Measurements from ENCODE around the gene UBE2Q1. TPM values are rescaled to one million over a fixed set of nuclear protein-coding genes. Genes with fewer than 3 reads are reported as not detected.

UBE2Q1 gene
- total RNA-seq, 1 donor from 2014 or later = 88.3 TPM

DNA sequence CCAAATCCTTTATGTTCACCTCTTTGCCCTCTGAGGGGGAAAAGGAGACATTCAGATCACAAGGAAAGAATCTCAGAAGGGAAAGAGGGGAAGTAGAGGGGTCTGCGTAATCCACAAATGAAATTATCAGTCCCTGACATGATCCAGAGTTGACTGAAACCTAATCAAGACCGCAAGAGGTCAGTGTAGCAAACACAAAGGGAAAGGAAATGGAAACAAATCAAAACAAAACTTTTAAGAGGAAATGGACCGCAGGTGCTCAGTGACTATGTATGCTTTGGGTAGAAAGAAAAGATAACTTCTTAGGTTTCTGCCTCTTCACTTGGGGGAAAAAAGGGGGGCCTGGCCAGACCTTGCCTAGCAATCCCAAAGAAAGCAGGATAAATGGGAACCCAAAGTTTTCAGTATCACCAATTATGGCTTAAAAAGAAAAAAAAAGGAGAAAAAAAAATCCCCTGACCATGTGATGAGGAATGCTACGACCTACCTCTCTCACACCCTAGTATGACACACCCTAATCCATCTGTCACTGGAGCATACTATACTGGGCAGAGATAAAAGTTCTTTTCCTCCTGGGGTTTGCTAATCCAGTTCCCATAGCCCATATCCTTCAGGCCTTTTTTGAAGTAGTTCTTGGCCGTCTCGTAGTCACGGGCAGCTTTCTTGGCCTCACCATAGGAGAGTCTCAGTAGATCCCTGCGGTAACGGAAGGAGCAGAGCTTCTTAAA, 26.0 kb upstream of the UBE2Q1 start:
- no peaks in the 10 kb centered on the region for H3K4me1 Mint-ChIP-seq (ENCODE audit: low read depth)
- no peaks in the 10 kb centered on the region for H3K9me3 Mint-ChIP-seq (ENCODE audit: low read depth)
- no peak overlapping the region for H3K27ac Mint-ChIP-seq
- H3K27me3 Mint-ChIP-seq = no peaks in the 10 kb centered on the region
- peaks cover 36% of the 10 kb centered on the region for H3K36me3 Mint-ChIP-seq (ENCODE audit: insufficient read depth)
- no peak overlapping the region for H3K4me3 Mint-ChIP-seq (ENCODE audit: low read depth)
- no peak for DNase-seq (ENCODE audit: low spot score, unreplicated experiment)
- TF ChIP-seq, protein P1, sequence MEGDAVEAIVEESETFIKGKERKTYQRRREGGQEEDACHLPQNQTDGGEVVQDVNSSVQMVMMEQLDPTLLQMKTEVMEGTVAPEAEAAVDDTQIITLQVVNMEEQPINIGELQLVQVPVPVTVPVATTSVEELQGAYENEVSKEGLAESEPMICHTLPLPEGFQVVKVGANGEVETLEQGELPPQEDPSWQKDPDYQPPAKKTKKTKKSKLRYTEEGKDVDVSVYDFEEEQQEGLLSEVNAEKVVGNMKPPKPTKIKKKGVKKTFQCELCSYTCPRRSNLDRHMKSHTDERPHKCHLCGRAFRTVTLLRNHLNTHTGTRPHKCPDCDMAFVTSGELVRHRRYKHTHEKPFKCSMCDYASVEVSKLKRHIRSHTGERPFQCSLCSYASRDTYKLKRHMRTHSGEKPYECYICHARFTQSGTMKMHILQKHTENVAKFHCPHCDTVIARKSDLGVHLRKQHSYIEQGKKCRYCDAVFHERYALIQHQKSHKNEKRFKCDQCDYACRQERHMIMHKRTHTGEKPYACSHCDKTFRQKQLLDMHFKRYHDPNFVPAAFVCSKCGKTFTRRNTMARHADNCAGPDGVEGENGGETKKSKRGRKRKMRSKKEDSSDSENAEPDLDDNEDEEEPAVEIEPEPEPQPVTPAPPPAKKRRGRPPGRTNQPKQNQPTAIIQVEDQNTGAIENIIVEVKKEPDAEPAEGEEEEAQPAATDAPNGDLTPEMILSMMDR (IDR thresholded peaks at IDR 0.05; ENCODE audit: unreplicated experiment) = no peak

DNA sequence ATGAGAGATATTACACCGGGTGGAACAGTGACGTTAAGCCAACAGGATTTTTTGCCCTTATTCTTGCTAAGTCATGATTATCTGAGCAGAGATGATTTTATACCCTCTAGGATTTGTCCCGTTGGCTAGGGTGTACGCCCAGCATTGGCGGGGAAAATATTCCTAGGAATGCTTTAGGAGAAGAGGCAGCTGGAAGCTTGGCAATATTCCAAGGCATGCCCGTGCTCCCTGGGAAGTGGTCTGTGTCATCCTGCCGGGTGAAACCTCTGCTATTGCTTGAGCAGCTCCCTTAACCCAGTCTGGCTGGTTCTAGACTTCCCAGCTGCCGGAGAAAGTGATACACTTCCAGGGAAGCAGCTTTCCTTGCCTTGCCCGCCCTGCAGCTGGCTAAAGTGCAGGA, 25.3 kb upstream of the UBE2Q1 start:
- Mint-ChIP-seq H3K36me3 (ENCODE audit: insufficient read depth) (peaks cover 35% of the 10 kb centered on the region), H3K27me3 (no peaks in the 10 kb centered on the region), H3K4me3 (ENCODE audit: low read depth) (no peak overlapping the region), H3K9me3 (ENCODE audit: low read depth) (no peaks in the 10 kb centered on the region), H3K27ac (no peak overlapping the region), H3K4me1 (ENCODE audit: low read depth) (no peaks in the 10 kb centered on the region)
- TF ChIP-seq, protein P1 (IDR thresholded peaks at IDR 0.05; ENCODE audit: unreplicated experiment) = no peak
- no peak for DNase-seq (ENCODE audit: low spot score, unreplicated experiment)

DNA sequence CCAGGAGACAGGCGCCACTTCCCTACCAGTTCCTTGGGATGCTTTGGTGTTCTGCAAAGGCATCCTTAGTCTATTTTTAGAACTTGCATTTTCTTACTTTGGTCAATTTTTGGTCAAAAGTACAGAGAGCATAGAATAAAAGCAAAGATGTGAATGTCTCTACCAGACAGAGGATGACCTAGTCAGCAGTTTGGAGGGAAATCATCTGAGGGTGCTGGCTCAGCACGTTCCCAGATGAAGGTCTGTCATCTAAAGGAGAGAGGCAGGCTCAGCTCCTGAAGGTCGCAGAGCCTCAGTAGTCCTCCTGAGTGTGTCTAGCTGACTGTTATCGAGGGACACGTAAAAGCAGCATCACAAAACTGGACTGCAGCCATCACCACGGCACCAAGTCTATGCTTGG, 24.4 kb upstream of the UBE2Q1 start:
- no peak for DNase-seq (ENCODE audit: low spot score, unreplicated experiment)
- no peak overlapping the region for H3K4me3 Mint-ChIP-seq (ENCODE audit: low read depth)
- H3K9me3 Mint-ChIP-seq (ENCODE audit: low read depth) = no peaks in the 10 kb centered on the region
- H3K27ac Mint-ChIP-seq = no peak overlapping the region
- H3K36me3 Mint-ChIP-seq (ENCODE audit: insufficient read depth) = peaks cover 33% of the 10 kb centered on the region
- no peaks in the 10 kb centered on the region for H3K4me1 Mint-ChIP-seq (ENCODE audit: low read depth)
- TF ChIP-seq, protein P1 (IDR thresholded peaks at IDR 0.05; ENCODE audit: unreplicated experiment) = no peak
- no peaks in the 10 kb centered on the region for H3K27me3 Mint-ChIP-seq

DNA sequence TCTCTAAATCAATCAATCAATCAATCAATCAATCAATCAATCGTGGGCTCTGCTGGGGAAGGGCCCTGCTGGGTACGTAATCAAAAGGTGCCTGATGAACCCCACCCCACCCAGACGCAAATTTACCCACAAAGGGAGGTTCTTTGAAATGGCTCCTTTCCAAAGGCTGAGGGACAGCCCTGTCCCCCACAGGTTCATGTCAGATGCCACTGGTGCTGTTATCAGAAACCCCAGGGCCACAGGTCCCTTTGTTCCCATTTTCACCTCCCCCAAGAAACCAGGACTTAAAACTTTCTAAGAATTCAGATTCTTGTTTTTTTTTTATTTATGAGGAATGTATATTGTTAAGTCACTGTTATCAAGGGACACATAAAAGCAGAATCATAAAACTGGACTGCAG, 23.3 kb upstream of the UBE2Q1 start:
- DNase-seq (ENCODE audit: low spot score, unreplicated experiment) = no peak
- TF ChIP-seq, protein P1 (IDR thresholded peaks at IDR 0.05; ENCODE audit: unreplicated experiment) = no peak
- Mint-ChIP-seq H3K27me3 (no peaks in the 10 kb centered on the region), H3K9me3 (ENCODE audit: low read depth) (no peaks in the 10 kb centered on the region), H3K36me3 (ENCODE audit: insufficient read depth) (peaks cover 25% of the 10 kb centered on the region), H3K4me3 (ENCODE audit: low read depth) (no peak overlapping the region), H3K27ac (no peak overlapping the region), H3K4me1 (ENCODE audit: low read depth) (no peaks in the 10 kb centered on the region)

DNA sequence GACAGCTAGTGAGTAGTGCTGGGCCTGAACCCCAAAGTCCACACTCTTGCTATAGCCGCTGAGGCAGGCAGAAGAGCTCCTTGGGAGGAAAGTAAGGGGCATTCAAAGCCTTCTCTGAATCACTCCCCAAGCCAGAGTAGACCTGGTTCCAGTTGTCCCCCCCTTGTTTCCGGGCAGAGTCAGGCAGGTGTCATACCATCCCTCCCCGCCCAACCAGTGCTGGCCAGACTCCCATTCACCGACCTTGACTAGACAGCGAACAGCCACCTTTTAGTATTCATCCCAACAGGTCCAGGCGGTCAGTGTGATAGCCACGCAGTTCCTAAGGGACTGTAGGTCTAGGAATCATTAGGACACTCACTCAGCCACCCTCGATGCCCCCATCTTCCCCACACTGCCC, 20.9 kb upstream of the UBE2Q1 start:
- H3K9me3 Mint-ChIP-seq (ENCODE audit: low read depth) = no peaks in the 10 kb centered on the region
- no peaks in the 10 kb centered on the region for H3K4me1 Mint-ChIP-seq (ENCODE audit: low read depth)
- no peak for DNase-seq (ENCODE audit: low spot score, unreplicated experiment)
- peaks cover 2% of the 10 kb centered on the region for H3K27me3 Mint-ChIP-seq
- H3K4me3 Mint-ChIP-seq (ENCODE audit: low read depth) = no peak overlapping the region
- no peak overlapping the region for H3K27ac Mint-ChIP-seq
- H3K36me3 Mint-ChIP-seq (ENCODE audit: insufficient read depth) = peaks cover 20% of the 10 kb centered on the region
- TF ChIP-seq, protein P1 (IDR thresholded peaks at IDR 0.05; ENCODE audit: unreplicated experiment) = no peak

All from progenitor cell of endocrine pancreas (in vitro differentiated cells).